Activated T-helper 1 cell treated with anti-CD3 and anti-CD28 coated beads, Interleukin-12 subunit alpha, Interleukin-12 subunit beta, Interleukin-2, Interleukin-4 antibody, amounts not matched to agents 30 ng/mL and 10 ng/mL and 1 ng/mL, durations not matched to agents 14 hours and 24 hours and 36 hours (primary cell): ENCODE data around the gene BAZ2B. TPM values are rescaled to one million over a fixed set of nuclear protein-coding genes. Genes with fewer than 3 reads are reported as not detected.

Experiments used
- DNase-seq: peaks from one replicate; pipeline ENCODE4 v3.0.0; 2021; ENCODE audit warnings: low spot score
- H3K27ac Mint-ChIP-seq: one replicate; pipeline ENCODE4 v1.8.0; 2021; ENCODE audit warnings: mild to moderate bottlenecking, mixed read lengths
- H3K27me3 Mint-ChIP-seq: one replicate; pipeline ENCODE4 v1.8.0; 2022; ENCODE audit warnings: mild to moderate bottlenecking, moderate library complexity, mixed read lengths; ENCODE audit not compliant: insufficient read depth
- H3K36me3 Mint-ChIP-seq: one replicate; pipeline ENCODE4 v1.8.0; 2021; ENCODE audit warnings: low read depth, mixed read lengths
- H3K4me1 Mint-ChIP-seq: one replicate; pipeline ENCODE4 v1.8.0; 2021; ENCODE audit warnings: low read depth, mixed read lengths
- H3K4me3 Mint-ChIP-seq: one replicate; pipeline ENCODE4 v1.8.0; 2021; ENCODE audit warnings: mild to moderate bottlenecking, moderate library complexity, mixed read lengths
- H3K9me3 Mint-ChIP-seq: one replicate; pipeline ENCODE4 v1.8.0; 2021; ENCODE audit warnings: mixed read lengths
- intact Hi-C: fragments of 100-400 bp; cut with micrococcal nuclease; formaldehyde crosslinking; loops from one replicate; pipeline ENCODE4 v1.15.1; 2024
- total RNA-seq: library from RNA; stranded (reverse); gene quantifications from 2 replicates; pipeline ENCODE4 v1.2.3, GENCODE V29; 2022

The BAZ2B gene
- total RNA-seq, 1 donor from 2014 or later, result 3.9 TPM

DNA sequence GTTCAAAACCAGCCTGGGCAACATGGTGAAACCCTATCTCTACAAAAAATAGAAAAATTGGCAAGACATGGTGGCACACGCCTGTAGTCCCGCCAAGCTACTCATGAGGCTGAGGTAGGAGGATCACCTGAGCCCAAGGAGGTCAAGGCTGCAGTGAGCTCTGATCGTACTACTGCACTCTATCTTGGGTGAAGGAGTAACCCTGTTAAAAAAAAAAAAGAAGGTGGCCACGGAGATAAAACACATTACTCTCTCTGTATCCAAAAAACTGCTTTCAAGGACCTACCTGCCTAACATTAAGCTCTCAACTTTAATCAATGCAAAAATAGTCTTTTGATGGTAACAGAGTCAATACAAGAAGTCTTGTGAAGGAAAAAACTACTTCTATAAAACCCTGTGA, 57.3 kb downstream of the BAZ2B start:
- intact Hi-C loops, result loop anchor here (5.0 kb wide), 1 partner anchor 248 kb away; no protein-coding TSS in a partner anchor

DNA sequence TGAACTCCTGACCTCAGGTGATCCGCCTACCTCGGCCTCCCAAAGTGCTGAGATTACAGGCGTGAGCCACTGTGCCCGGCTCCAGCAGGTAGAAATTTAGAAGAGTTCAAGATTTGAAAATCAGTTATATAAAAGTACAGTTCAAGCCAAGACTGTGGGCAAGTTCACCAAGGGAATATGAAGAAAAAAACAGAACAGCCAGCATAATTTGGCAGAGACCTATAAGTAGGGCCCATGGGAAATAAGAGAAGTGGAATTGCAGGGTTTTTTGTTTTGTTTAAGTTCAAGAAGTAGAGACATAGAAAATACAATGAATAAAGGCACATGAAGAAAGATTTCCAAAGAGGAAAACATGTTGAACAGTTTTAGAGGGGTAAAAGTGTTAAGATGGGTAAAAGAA, 57.9 kb downstream of the BAZ2B start:
- H3K27ac Mint-ChIP-seq, result no peak overlapping the region
- no peaks in the 10 kb centered on the region for H3K9me3 Mint-ChIP-seq
- H3K4me3 Mint-ChIP-seq, result no peak overlapping the region
- H3K36me3 Mint-ChIP-seq, result no peaks in the 10 kb centered on the region
- intact Hi-C loops, result loop anchor here (5.0 kb wide), 1 partner anchor 249 kb away; no protein-coding TSS in a partner anchor
- no peaks in the 10 kb centered on the region for H3K4me1 Mint-ChIP-seq
- H3K27me3 Mint-ChIP-seq, result no peaks in the 10 kb centered on the region
- DNase-seq, result no peak

More for the DNA sequence above, 57.3 kb downstream of the BAZ2B start:
- no peak for DNase-seq
- H3K27me3 Mint-ChIP-seq, result no peaks in the 10 kb centered on the region
- no peaks in the 10 kb centered on the region for H3K4me1 Mint-ChIP-seq
- no peak overlapping the region for H3K27ac Mint-ChIP-seq
- H3K9me3 Mint-ChIP-seq, result no peaks in the 10 kb centered on the region
- no peaks in the 10 kb centered on the region for H3K36me3 Mint-ChIP-seq
- H3K4me3 Mint-ChIP-seq, result no peak overlapping the region

DNA sequence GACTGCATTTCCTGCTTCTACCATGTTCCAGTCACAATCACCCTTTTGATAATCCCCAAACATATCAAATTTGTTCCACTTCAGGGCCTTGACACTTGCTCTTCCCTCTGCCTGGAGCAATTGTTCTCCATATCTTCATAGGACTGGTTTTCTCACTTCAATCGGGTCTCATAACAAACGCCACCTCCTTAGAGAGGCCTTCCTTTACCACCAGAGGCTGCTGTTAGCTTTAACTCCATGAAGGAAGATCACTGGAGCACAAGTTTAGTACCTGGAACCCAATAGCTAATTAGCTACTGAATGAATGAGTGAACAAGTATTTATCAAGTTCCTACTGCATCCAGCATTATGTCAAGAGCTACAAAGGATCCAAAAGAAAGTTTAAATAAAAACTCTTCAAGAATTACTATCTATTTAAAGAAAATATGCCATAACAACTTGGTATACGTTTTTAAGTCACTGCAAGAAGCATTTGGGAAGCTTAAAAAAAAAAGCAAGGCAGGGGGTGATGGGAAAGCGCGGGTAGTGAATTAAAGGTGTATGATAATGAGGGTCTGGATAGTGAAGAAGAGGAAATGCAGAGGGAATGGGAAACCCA, 58.8 kb downstream of the BAZ2B start:
- Mint-ChIP-seq H3K4me3 (no peak overlapping the region), H3K4me1 (no peaks in the 10 kb centered on the region), H3K36me3 (no peaks in the 10 kb centered on the region), H3K9me3 (no peaks in the 10 kb centered on the region), H3K27me3 (no peaks in the 10 kb centered on the region), H3K27ac (no peak overlapping the region)
- intact Hi-C loops, result loop anchor here (5.0 kb wide), 1 partner anchor 250 kb away; no protein-coding TSS in a partner anchor
- DNase-seq, result no peak

DNA sequence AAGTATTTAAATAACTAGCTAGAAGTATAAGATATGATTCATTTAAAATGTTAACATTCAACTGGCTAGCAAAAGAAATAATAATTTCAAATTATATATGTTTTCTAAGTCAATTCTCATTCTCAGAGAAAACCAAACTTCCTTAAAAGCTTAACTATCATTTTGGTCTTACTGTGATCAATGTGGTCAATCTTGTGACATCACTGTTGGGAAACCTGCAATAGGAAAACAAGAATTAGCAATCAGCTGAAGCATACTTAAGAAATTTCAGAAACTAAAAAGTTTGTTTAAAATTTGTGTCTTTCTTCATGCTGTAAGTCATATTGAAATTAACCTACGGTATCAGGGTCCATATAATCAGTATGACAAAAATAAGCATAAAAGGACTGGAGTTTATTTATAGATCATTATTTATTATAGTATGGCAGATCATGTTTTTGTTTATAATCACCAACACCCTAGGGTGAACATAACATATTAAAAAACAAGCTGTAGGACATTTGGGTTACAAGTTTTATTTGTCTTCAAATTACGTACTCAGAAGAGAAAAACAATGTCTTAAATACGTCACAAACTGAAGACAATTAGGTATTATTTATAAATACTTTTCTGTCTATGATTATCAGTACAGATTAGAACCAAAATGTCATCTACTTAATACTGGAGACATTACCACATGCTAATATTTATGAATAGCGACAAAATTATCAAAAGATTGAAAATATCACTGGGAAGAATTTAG, 60.5 kb downstream of the BAZ2B start:
- Mint-ChIP-seq H3K4me3 (no peak overlapping the region), H3K36me3 (no peaks in the 10 kb centered on the region), H3K9me3 (no peaks in the 10 kb centered on the region), H3K27ac (no peak overlapping the region), H3K27me3 (no peaks in the 10 kb centered on the region), H3K4me1 (no peaks in the 10 kb centered on the region)
- no peak for DNase-seq
- intact Hi-C loops, result loop anchor here (5.0 kb wide), 1 partner anchor 251 kb away; no protein-coding TSS in a partner anchor

DNA sequence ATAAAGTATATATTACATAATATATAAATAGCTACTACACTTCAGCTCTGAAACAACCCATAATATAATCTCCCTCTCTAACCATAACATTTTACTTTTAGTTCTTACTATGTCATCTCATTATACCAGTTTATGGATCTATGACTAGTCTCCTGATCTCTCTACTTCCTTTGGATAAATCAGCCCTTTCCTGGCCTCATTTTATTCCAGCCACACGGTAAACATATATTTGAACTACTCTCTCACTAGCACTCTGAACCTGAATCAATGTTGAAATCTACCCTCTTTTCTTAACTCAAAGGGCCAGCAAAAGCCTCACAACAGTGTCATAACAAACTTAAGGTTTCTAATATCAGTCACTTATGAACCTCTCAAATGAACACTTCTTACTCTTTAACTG, 62.6 kb downstream of the BAZ2B start:
- Mint-ChIP-seq H3K27me3 (no peaks in the 10 kb centered on the region), H3K4me1 (no peaks in the 10 kb centered on the region), H3K9me3 (no peaks in the 10 kb centered on the region), H3K36me3 (no peaks in the 10 kb centered on the region), H3K27ac (no peak overlapping the region), H3K4me3 (no peak overlapping the region)
- intact Hi-C loops, result no loop called here
- no peak for DNase-seq

DNA sequence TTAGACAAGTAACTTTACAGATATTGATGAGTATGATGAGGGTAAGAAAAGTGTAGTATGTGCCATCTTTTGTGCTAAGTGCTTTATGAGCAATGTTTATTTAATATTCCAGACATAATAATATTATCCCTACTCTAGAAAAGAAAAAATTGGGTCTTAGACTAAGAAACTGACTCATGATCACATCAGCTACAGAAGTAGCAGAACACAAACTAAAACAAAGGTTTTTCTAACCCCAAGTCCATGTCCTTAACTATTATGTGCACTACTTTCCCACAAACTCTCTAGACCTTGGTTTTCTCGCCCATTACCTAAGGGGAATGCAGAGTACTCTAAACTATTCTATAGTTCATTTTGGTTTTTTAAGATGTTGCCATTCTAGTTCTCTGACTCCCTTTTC, 64.5 kb downstream of the BAZ2B start:
- Mint-ChIP-seq H3K36me3 (no peaks in the 10 kb centered on the region), H3K27ac (no peak overlapping the region), H3K9me3 (no peaks in the 10 kb centered on the region), H3K27me3 (no peaks in the 10 kb centered on the region), H3K4me1 (no peaks in the 10 kb centered on the region), H3K4me3 (no peak overlapping the region)
- intact Hi-C loops, result no loop called here
- DNase-seq, result no peak

DNA sequence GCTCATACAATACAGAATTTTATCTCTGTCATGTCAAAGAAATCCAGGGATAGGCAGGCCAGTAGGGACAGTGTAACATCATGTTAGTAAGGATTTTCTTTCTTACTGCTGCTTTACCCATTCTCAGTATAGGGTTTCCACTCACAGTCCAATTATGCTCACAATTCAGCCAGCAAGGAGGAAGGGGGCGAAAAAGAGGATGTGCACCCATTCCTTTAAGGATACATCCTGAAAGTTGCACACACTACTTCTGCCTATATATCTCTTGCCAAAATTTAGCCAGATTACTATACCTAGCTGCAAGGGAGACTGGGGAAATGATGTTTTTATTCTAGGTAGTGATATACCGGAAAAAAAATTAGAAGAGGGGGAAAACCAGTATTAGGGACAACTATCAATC, 66.1 kb downstream of the BAZ2B start:
- no peaks in the 10 kb centered on the region for H3K36me3 Mint-ChIP-seq
- no peak overlapping the region for H3K4me3 Mint-ChIP-seq
- H3K4me1 Mint-ChIP-seq, result no peaks in the 10 kb centered on the region
- no peak overlapping the region for H3K27ac Mint-ChIP-seq
- H3K9me3 Mint-ChIP-seq, result no peaks in the 10 kb centered on the region
- no peak for DNase-seq
- intact Hi-C loops, result no loop called here
- H3K27me3 Mint-ChIP-seq, result no peaks in the 10 kb centered on the region

DNA sequence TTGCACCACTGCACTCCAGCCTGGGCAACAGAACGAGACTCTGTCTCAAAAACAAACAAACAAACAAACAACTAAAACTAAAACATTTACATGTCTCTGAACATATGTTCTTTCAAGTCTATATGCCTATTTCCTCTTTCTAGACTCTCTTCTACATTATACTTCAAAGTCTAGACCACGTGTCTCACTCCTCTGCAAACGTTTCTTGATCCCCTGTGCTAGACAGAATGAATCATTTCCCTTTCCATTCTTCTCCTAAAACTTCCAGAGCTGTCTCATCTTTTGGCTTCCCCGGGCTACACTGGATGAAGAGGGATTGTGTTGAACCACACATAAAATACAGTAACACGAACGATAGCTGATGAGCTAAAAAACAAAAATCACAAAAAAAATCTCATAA, 67.1 kb downstream of the BAZ2B start:
- Mint-ChIP-seq H3K27me3 (no peaks in the 10 kb centered on the region), H3K4me3 (no peak overlapping the region), H3K27ac (no peak overlapping the region), H3K9me3 (no peaks in the 10 kb centered on the region), H3K4me1 (no peaks in the 10 kb centered on the region), H3K36me3 (no peaks in the 10 kb centered on the region)
- intact Hi-C loops, result no loop called here
- DNase-seq, result no peak

DNA sequence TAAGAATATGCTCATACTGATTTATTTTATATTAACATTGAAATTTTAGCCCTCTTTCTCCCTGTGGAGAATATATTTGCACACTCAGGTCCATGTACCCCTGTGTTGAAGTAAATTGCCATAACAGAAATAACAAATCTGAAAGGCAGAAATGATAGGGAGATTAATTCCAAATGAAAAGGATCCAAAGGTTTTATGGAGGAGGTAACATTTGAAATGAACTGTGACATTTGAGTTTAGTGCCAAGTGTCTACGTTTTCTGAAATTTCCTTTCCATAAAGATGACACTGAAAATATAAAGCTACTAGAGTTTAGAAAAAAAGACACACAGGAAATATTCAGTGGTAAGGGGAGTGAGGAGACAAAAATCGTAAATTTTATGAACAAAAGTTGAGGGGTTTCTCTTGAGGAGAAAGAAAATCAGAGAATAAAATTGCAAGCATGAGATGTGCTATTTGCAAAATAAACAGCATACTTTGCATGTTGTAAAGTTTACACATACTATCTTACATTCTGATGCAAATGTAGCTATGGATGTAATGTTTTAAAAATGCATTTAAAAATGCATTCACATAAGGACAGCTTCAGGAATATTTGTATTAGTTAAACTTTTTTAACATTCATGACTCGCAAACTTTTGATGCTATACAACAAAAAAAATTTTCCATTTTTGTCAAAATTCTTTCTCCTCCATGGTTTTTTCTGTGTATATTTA, 69.5 kb downstream of the BAZ2B start:
- Mint-ChIP-seq H3K4me1 (no peaks in the 10 kb centered on the region), H3K27ac (no peak overlapping the region), H3K36me3 (no peaks in the 10 kb centered on the region), H3K4me3 (no peak overlapping the region), H3K9me3 (peaks cover 2% of the 10 kb centered on the region), H3K27me3 (no peaks in the 10 kb centered on the region)
- intact Hi-C loops, result no loop called here
- no peak for DNase-seq

DNA sequence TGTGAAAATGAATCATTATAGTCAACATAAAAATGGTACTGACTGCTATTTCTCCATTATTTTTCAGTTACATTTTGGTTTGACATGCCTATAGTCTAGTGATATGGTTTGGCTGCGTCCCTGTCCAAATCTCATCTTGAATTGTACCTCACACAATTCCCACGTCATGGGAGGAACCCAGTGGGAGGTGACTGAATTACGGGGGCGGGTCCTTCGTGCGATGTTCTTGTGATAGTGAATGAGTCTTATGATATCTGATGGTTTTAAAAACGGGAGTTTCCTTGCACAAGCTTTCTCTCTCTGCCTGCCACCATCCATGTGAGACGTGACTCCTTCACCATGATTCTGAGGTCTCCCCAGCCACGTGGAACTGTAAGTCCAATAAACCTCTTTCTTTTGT, 70.3 kb downstream of the BAZ2B start:
- peaks cover 6% of the 10 kb centered on the region for H3K9me3 Mint-ChIP-seq
- DNase-seq, result no peak
- intact Hi-C loops, result no loop called here
- no peaks in the 10 kb centered on the region for H3K36me3 Mint-ChIP-seq
- no peak overlapping the region for H3K4me3 Mint-ChIP-seq
- H3K27ac Mint-ChIP-seq, result no peak overlapping the region
- no peaks in the 10 kb centered on the region for H3K4me1 Mint-ChIP-seq
- no peaks in the 10 kb centered on the region for H3K27me3 Mint-ChIP-seq

DNA sequence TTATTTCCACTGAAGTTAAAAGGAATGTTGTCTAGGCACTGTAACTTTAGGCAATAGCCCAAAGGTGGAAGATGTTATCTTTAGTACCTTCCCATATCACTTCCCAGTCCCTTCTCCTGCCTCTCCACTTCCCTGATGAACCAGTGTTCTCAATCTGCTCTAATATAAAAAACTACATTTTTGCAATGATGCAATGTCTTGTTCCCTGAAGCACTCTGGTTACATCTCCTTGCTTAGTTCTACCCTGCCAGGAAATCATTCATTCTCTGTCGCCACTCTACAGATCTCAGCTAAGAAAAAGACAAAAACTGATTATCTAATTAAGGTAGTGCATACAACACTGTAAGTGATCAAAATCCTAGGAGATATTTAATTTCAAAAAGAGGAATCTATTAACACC, 71.3 kb downstream of the BAZ2B start:
- intact Hi-C loops, result no loop called here
- H3K4me3 Mint-ChIP-seq, result no peak overlapping the region
- H3K27ac Mint-ChIP-seq, result no peak overlapping the region
- no peaks in the 10 kb centered on the region for H3K27me3 Mint-ChIP-seq
- no peak for DNase-seq
- no peaks in the 10 kb centered on the region for H3K36me3 Mint-ChIP-seq
- H3K9me3 Mint-ChIP-seq, result peaks cover 6% of the 10 kb centered on the region
- no peaks in the 10 kb centered on the region for H3K4me1 Mint-ChIP-seq

DNA sequence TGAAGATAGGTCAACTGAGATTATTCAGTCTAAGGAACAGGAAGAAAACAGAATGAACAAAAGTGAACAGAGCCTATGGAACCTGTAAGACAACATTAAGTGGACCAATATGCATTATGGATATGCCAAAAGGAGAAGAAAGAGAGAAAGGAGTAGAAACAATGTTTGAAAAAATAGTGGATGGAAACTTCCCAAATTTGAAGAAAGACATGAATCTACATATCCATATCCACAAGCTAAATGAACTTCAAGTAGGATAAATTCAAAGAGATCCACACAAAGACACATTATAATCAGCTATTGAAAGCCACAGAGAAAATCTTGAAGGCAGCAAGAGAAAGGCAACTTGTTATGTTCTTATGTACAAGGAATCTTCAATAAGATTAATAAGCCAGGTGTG, 74.2 kb downstream of the BAZ2B start:
- intact Hi-C loops, result no loop called here
- Mint-ChIP-seq H3K27ac (no peak overlapping the region), H3K36me3 (no peaks in the 10 kb centered on the region), H3K9me3 (peaks cover 6% of the 10 kb centered on the region), H3K4me3 (no peak overlapping the region), H3K27me3 (no peaks in the 10 kb centered on the region), H3K4me1 (no peaks in the 10 kb centered on the region)
- DNase-seq, result no peak

DNA sequence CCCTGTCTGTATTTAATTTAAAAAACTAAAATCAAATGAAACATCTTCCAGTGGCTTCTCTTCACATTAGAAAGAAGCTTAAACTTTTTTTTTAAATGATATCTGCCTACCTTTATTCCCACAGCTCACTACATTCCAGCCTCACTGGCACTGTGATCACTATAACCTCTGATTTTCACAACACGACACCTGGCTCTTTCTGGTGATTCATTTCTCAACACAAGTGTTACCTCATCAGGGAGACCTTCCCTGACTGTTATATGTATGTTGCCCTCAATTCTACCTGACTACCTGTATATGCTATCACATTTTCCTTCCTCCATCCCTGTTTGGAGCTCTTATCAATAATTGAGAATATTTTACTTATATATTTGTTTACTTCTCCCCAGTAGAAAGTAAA, 76.6 kb downstream of the BAZ2B start:
- H3K36me3 Mint-ChIP-seq, result no peaks in the 10 kb centered on the region
- no peak overlapping the region for H3K27ac Mint-ChIP-seq
- no peak for DNase-seq
- intact Hi-C loops, result no loop called here
- H3K4me1 Mint-ChIP-seq, result no peaks in the 10 kb centered on the region
- no peaks in the 10 kb centered on the region for H3K27me3 Mint-ChIP-seq
- H3K4me3 Mint-ChIP-seq, result no peak overlapping the region
- peaks cover 6% of the 10 kb centered on the region for H3K9me3 Mint-ChIP-seq
